K562 (cell line): ENCODE results near the gene GPNMB. TPM values are rescaled to one million over a fixed set of nuclear protein-coding genes. Genes with fewer than 3 reads are reported as not detected.

ENCODE experiments used
- ATAC-seq: fragments of 200-7000 bp; cut with Tn5 transposase; 3 replicates; pipeline ENCODE4 v1.9.1; 2020; ENCODE audit warnings: moderate library complexity
- BruUV-seq: library from RNA; stranded (reverse); fragments of 400-500 nt; replicated peaks from 2 replicates; lab custom pipeline; 2021; lab: Mats Ljungman, UMichigan
- CTCF ChIA-PET: fragments of 300-600 bp; formaldehyde crosslinking; extraction: SDS; loops from one replicate; lab custom pipeline; 2021; ENCODE audit warnings: low intra/inter-chr PET ratio; lab: Yijun Ruan, JAX
- POLR2A ChIA-PET: fragments of 300-600, 350-650 bp; sonication (Branson Sonifier 250); formaldehyde crosslinking; extraction: SDS; loops from one replicate; lab custom pipeline; 2021; ENCODE audit warnings: antibody characterized with exemption, inconsistent platforms; lab: Yijun Ruan, JAX
- DNase-seq, 4 experiments: peaks; one replicate each; pipeline versions ENCODE4 v3.0.0 to v3.0.0-alpha.2; 2011 to 2018; ENCODE audit warnings: low spot score in 3 of 4, mixed read lengths in 3 of 4; ENCODE audit errors: extremely low read depth in 1 of 4
- FAIRE-seq: peaks from 2 replicates; lab custom pipeline; 2011; peaks lifted over from hg19 to GRCh38; lab: Jason Lieb, UNC
- H2AFZ ChIP-seq: 2 replicates; pipeline ENCODE4 v1.6.0; 2011; ENCODE audit warnings: low read depth, low read length, control low read depth, inconsistent platforms
- H3K27ac ChIP-seq: fragments of 200-600 bp; 3 replicates; pipeline ENCODE4 v1.8.0; 2011; ENCODE audit warnings: low read depth, mild to moderate bottlenecking, control low read depth, inconsistent platforms, low read length, moderate library complexity, mixed read lengths; ENCODE audit errors: extremely low read depth
- H3K27me3 ChIP-seq, 2 experiments: fragments of 300-600 bp in 1 of 2; 2 replicates in 1 of 2; 3 replicates in 1 of 2; pipeline versions ENCODE4 v1.6.0 to v1.8.0; 2011; ENCODE audit warnings: inconsistent platforms in 2 of 2, low read length in 2 of 2, mild to moderate bottlenecking in 1 of 2, mixed read lengths in 1 of 2, moderate library complexity in 1 of 2; ENCODE audit not compliant: control insufficient read depth in 2 of 2, insufficient read depth in 2 of 2
- H3K36me3 ChIP-seq: fragments of 300-600 bp; 3 replicates; pipeline ENCODE4 v1.8.0; 2011; ENCODE audit warnings: mild to moderate bottlenecking, low read length, inconsistent platforms; ENCODE audit not compliant: control insufficient read depth, insufficient read depth
- H3K4me1 ChIP-seq, 2 experiments: fragments of 200-600 bp in 1 of 2; replicated peaks in 1 of 2; 2 replicates in 1 of 2; 3 replicates in 1 of 2; pipeline versions ENCODE4 v1.5.1 to v1.8.0; 2011; ENCODE audit warnings: inconsistent platforms in 2 of 2, low read length in 2 of 2, mild to moderate bottlenecking in 1 of 2, mixed read lengths in 1 of 2, moderate library complexity in 1 of 2; ENCODE audit not compliant: control insufficient read depth in 2 of 2, insufficient read depth in 2 of 2
- H3K4me2 ChIP-seq: 2 replicates; pipeline ENCODE4 v1.6.1; 2011; ENCODE audit warnings: low read length, control low read depth, inconsistent platforms, mixed read lengths; ENCODE audit not compliant: insufficient read depth
- H3K4me3 ChIP-seq: fragments of 200-600 bp; sonication (generic), shearing (Covaris generic); 2 replicates; pipeline ENCODE4 v1.5.1; 2016; ENCODE audit warnings: control low read depth, inconsistent platforms
- H3K79me2 ChIP-seq: fragments of 200-600 bp; 3 replicates; pipeline ENCODE4 v1.8.0; 2011; ENCODE audit warnings: low read length, inconsistent platforms; ENCODE audit not compliant: control insufficient read depth, insufficient read depth
- H3K9ac ChIP-seq, 2 experiments: 2 replicates each; pipeline versions ENCODE4 v1.6.0 to v1.6.1; 2011; ENCODE audit warnings: low read depth in 2 of 2, low read length in 2 of 2, control low read depth in 1 of 2, inconsistent platforms in 1 of 2, mild to moderate bottlenecking in 1 of 2, mixed read lengths in 1 of 2; ENCODE audit not compliant: insufficient read depth in 1 of 2
- H3K9me1 ChIP-seq: one replicate; pipeline ENCODE4 v1.6.0; 2011; ENCODE audit warnings: inconsistent platforms, mild to moderate bottlenecking, low read length, moderate library complexity; ENCODE audit not compliant: control insufficient read depth, insufficient read depth
- H3K9me3 ChIP-seq: replicated peaks from 2 replicates; pipeline ENCODE4 v1.5.1; 2011; ENCODE audit warnings: low read depth, low read length, inconsistent platforms; ENCODE audit not compliant: control insufficient read depth, insufficient read depth
- H4K20me1 ChIP-seq: replicated peaks from 2 replicates; pipeline ENCODE4 v1.6.1; 2011; ENCODE audit warnings: low read length, inconsistent platforms, mixed read lengths; ENCODE audit not compliant: control insufficient read depth, insufficient read depth
- ATF3 ChIP-seq, 2 experiments: fragments of 450-650 bp in 1 of 2; sonication (generic) in 1 of 2; formaldehyde crosslinking in 1 of 2; IDR thresholded peaks in 1 of 2; conservative IDR thresholded peaks in 1 of 2; 2 replicates each; pipeline versions ENCODE4 v1.6.1 to v1.8.1; 2016 to 2023; ENCODE audit warnings: mild to moderate bottlenecking in 2 of 2, moderate library complexity in 2 of 2, inconsistent platforms in 1 of 2, missing genetic modification reagents in 1 of 2
- HNRNPLL ChIP-seq: fragments of 200-400 bp; formaldehyde crosslinking; IDR thresholded peaks from 2 replicates; pipeline ENCODE4 v1.6.1; 2017; ENCODE audit warnings: low read length, low read depth, mild to moderate bottlenecking; ENCODE audit not compliant: poor library complexity, severe bottlenecking
- WGBS: fragments of 100-300 bp; shearing (Covaris generic); methylation state at CpG from one replicate; pipeline ENCODE4 v1.1.6; 2016; ENCODE audit warnings: low coverage, mixed read lengths; ENCODE audit not compliant: insufficient coverage; ENCODE audit errors: missing lambda C conversion rate; 5-methylcytosine and 5-hydroxymethylcytosine counted together
- in situ Hi-C: fragments of 300-500 bp; cut with MboI; formaldehyde crosslinking; loops from 4 replicates; pipeline ENCODE4 v1.15.0; 2018; ENCODE audit warnings: inconsistent platforms, mixed read lengths
- intact Hi-C: fragments of 100-400 bp; cut with micrococcal nuclease; formaldehyde crosslinking; loops from 2 replicates; pipeline ENCODE4 v1.14.2; 2022
- polyA plus RNA-seq, 8 experiments: library from polyadenylated mRNA; depleted of rRNA in 4 of 8; stranded (reverse) in 5 of 8; unstranded in 3 of 8; fragments of >200 nt; fragmentation: Nextera tagmentation in 2 of 8; fragmentation: Illumina TruSeq in 1 of 8; extraction: Ambion mirVana in 2 of 8; extraction: Trizol in 1 of 8; gene quantifications; 2 replicates each; pipeline versions ENCODE4 v1.2.1 to v1.2.3, GENCODE V29; 2011 to 2014; ENCODE audit warnings: inconsistent platforms in 1 of 8, missing spikeins in 1 of 8
- total RNA-seq, 7 experiments: library from RNA; depleted of rRNA in 6 of 7; stranded (reverse); fragments of >200 nt in 6 of 7; fragmentation: Illumina TruSeq in 2 of 7; extraction: Trizol in 2 of 7; gene quantifications; 2 replicates each; pipeline versions ENCODE4 v1.2.1 to v1.2.3, GENCODE V29; 2011 to 2021; ENCODE audit warnings: low replicate concordance in 1 of 7

The GPNMB gene
- total and polyA plus RNA-seq, 9 of the 15 experiments (the other 6 are each of a cell fraction or from before 2014, with no cell fraction given), result 0.15 to 0.72 (median 0.33) TPM

DNA sequence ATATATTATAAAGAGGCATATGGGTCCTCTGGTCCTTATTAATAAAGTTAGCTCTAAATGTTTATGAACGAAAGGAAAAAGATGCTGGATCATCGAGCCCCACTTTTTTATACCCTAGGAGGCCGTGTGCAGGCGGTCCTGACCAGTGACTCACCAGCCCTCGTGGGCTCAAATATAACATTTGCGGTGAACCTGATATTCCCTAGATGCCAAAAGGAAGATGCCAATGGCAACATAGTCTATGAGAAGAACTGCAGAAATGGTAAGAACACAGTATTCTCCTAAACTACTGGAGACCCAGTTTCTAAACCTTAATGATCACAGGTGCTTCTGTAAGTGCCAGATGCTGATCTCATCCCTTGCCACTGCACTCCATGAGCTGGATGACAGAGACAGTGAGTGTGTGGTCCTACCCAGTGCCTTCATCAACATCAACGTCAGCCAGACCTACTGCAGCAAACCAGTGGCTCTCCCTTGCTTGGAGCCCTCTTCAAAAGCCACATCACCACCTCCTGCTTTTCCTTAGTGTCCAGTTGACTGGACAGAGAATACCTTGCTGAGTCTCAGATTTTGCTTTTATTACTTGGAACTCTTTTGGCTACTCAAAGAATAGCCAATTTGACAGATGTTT is 7.6 kb downstream of the GPNMB start:
- intact Hi-C loops, result no loop called here
- Histone ChIP-seq H3K27me3 (no peaks in the 10 kb centered on the region; a peak in 2 of 5 replicates), H3K4me2 (no peak overlapping the region), H3K4me1 (peaks cover 0 to 7% of the 10 kb centered on the region in 2 experiments; a peak in 2 of 5 replicates), H3K9me1 (no peaks in the 10 kb centered on the region), H3K36me3 (no peaks in the 10 kb centered on the region), H2AFZ (no peak overlapping the region), H4K20me1 (no peaks in the 10 kb centered on the region), H3K27ac (no peak overlapping the region), H3K4me3 (no peak overlapping the region), H3K79me2 (no peaks in the 10 kb centered on the region), H3K9ac (no peak overlapping the region), H3K9me3 (no peaks in the 10 kb centered on the region)
- TF ChIP-seq HNRNPLL, result no peak
- peak; percentile 34; the same call in 1 of the 2 replicates for TF ChIP-seq ATF3 (IDR thresholded peaks at IDR 0.05)
- no peak for TF ChIP-seq ATF3 (CRISPR knock-in tag; conservative IDR thresholded peaks at IDR 0.05)
- DNase-seq (no peak), ATAC-seq (no peak), FAIRE-seq (no peak)
- 9% methylated on average over 7 of the region's 7 CpGs for WGBS
- no TSS peak for BruUV-seq
- ChIA-PET POLR2A (interaction anchor here (1.5 to 2.2 kb wide), 2 partner anchors 10 to 63 kb away, joined by 4 to 8 read pairs; no protein-coding TSS in a partner anchor), CTCF (no interaction called here)
- in situ Hi-C loops, result loop anchor here (25.0 kb wide), 2 partner anchors 458 to 717 kb away; partner anchors contain the start of gene STK31
